Muscle of leg (tissue), 16 donors: ENCODE measurements around the gene NPR2. TPM values are rescaled to one million over a fixed set of nuclear protein-coding genes. Genes with fewer than 3 reads are reported as not detected.

ENCODE experiments used
- DNase-seq: peaks from one replicate; pipeline ENCODE4 v3.0.0; 2013
- H3K27ac ChIP-seq: one replicate; pipeline ENCODE4 v1.5.1; 2013; ENCODE audit warnings: mild to moderate bottlenecking, low read length, control low read depth
- H3K27me3 ChIP-seq: one replicate; pipeline ENCODE4 v1.6.1; 2013; ENCODE audit warnings: low read length; ENCODE audit not compliant: control insufficient read depth, insufficient read depth
- H3K36me3 ChIP-seq: one replicate; pipeline ENCODE4 v1.6.1; 2013; ENCODE audit warnings: low read length; ENCODE audit not compliant: control insufficient read depth, insufficient read depth
- H3K4me1 ChIP-seq: one replicate; pipeline ENCODE4 v1.6.1; 2013; ENCODE audit warnings: low read length; ENCODE audit not compliant: control insufficient read depth, insufficient read depth
- H3K4me3 ChIP-seq: one replicate; pipeline ENCODE4 v1.5.1; 2013; ENCODE audit warnings: low read length, control low read depth
- H3K9me3 ChIP-seq: replicated peaks from 2 replicates; pipeline ENCODE4 v1.6.1; 2013; ENCODE audit warnings: low read depth, low read length; ENCODE audit not compliant: control insufficient read depth
- WGBS: methylation state at CpG from one replicate; pipeline ENCODE4 v1.1.5; 2013; ENCODE audit warnings: missing lambda C conversion rate; ENCODE audit not compliant: insufficient coverage; 5-methylcytosine and 5-hydroxymethylcytosine counted together
- long read RNA-seq, 11 donors: transcript quantifications; one replicate each; lab custom pipeline, GENCODE V29; 2026
- polyA plus RNA-seq, 8 donors: library from polyadenylated mRNA; unstranded; fragments of 120-200 nt; gene quantifications; one replicate each; pipeline versions ENCODE4 v1.2.1 to v1.2.3, GENCODE V29; 2013; ENCODE audit warnings: inconsistent platforms in 1 of 8, low replicate concordance in 1 of 8; ENCODE audit not compliant: insufficient read length in 8 of 8, insufficient read depth in 1 of 8
- total RNA-seq: library from RNA; stranded (reverse); fragments of 120-200 nt; gene quantifications from one replicate; pipeline ENCODE4 v1.2.4, GENCODE V29; 2013

NPR2 gene
- total RNA-seq, result 16.8 TPM
- 10 to 100 TPM; 21.6 to 37.3 (median 27.1) TPM for polyA plus RNA-seq
- long read RNA-seq, donor 1, partial matches to known transcripts, result 0 of 2 reads
- long read RNA-seq, donor 1, other reads (novel, unspliced or antisense), result 0 of 2 reads
- long read RNA-seq, donor 2, result 0 reads
- long read RNA-seq, donor 3, transcript NPR2-206 (3 exons, 601 nt), result major isoform, 7 of 8 reads
- long read RNA-seq, donor 3, partial matches to known transcripts, result 0 of 8 reads
- long read RNA-seq, donor 3, other reads (novel, unspliced or antisense), result 0 of 8 reads
- long read RNA-seq, donor 4, partial matches to known transcripts, result 0 of 2 reads
- long read RNA-seq, donor 4, other reads (novel, unspliced or antisense), result 0 of 2 reads
- long read RNA-seq, donor 5, transcript NPR2-206 (3 exons, 601 nt), result major isoform, 11 of 11 reads
- long read RNA-seq, donor 5, partial matches to known transcripts, result 0 of 11 reads
- long read RNA-seq, donor 5, other reads (novel, unspliced or antisense), result 0 of 11 reads
- long read RNA-seq, donor 6, partial matches to known transcripts, result 0 of 7 reads
- long read RNA-seq, donor 6, other reads (novel, unspliced or antisense), result 0 of 7 reads
- long read RNA-seq, donor 7, partial matches to known transcripts, result 0 of 4 reads
- long read RNA-seq, donor 7, other reads (novel, unspliced or antisense), result 0 of 4 reads
- long read RNA-seq, donor 8, partial matches to known transcripts, result 0 of 2 reads
- long read RNA-seq, donor 8, other reads (novel, unspliced or antisense), result 0 of 2 reads
- long read RNA-seq, donor 9, transcript NPR2-206 (3 exons, 601 nt), result major isoform, 10 of 10 reads
- long read RNA-seq, donor 9, partial matches to known transcripts, result 0 of 10 reads
- long read RNA-seq, donor 9, other reads (novel, unspliced or antisense), result 0 of 10 reads
- long read RNA-seq, donor 10, transcript NPR2-206 (3 exons, 601 nt), result major isoform, 8 of 14 reads
- long read RNA-seq, donor 10, partial matches to known transcripts, result 5 of 14 reads
- long read RNA-seq, donor 10, other reads (novel, unspliced or antisense), result 0 of 14 reads
- long read RNA-seq, donor 11, transcript NPR2-206 (3 exons, 601 nt), result major isoform, 9 of 12 reads
- long read RNA-seq, donor 11, partial matches to known transcripts, result 0 of 12 reads
- long read RNA-seq, donor 11, other reads (novel, unspliced or antisense), result 0 of 12 reads

GRCh38 chr9:35791297-35791921 lies at the start of gene NPR2:
TSS of gene NPR2 (plus strand) at chr9:35791591. CDS start at chr9:35792409, 818 bp downstream.
- H3K27me3 ChIP-seq, result peaks cover 7% of the 10 kb centered on the region
- under 1% methylated on average over 43 of the region's 64 CpGs for WGBS
- peak within 1 kb of the TSS; percentile 62 for H3K27ac ChIP-seq
- H3K4me3 ChIP-seq, result peak within 1 kb of the TSS; percentile 69
- peaks cover 31% of the 10 kb centered on the region for H3K4me1 ChIP-seq
- no peaks in the 10 kb centered on the region for H3K36me3 ChIP-seq
- no peaks in the 10 kb centered on the region for H3K9me3 ChIP-seq
- peak; percentile 71 for DNase-seq

GRCh38 chr9:35741740-35742139 lies 49.7 kb upstream of the NPR2 start:
- 88% methylated on average over 4 of the region's 7 CpGs for WGBS
- DNase-seq, result no peak
- H3K27me3 ChIP-seq, result no peaks in the 10 kb centered on the region
- H3K27ac ChIP-seq, result no peak overlapping the region
- H3K36me3 ChIP-seq, result peaks cover 84% of the 10 kb centered on the region
- H3K4me3 ChIP-seq, result no peak overlapping the region
- H3K4me1 ChIP-seq, result peaks cover 9% of the 10 kb centered on the region
- no peaks in the 10 kb centered on the region for H3K9me3 ChIP-seq

- WGBS, result 78% methylated on average over 2 of the region's 2 CpGs
- H3K4me1 ChIP-seq, result peaks cover 25% of the 10 kb centered on the region
- H3K9me3 ChIP-seq, result no peaks in the 10 kb centered on the region
- no peak for DNase-seq
- peaks cover 69% of the 10 kb centered on the region for H3K36me3 ChIP-seq
- H3K27me3 ChIP-seq, result no peaks in the 10 kb centered on the region
- H3K27ac ChIP-seq, result no peak overlapping the region
- H3K4me3 ChIP-seq, result no peak overlapping the region
These were observed 47.9 kb upstream of the NPR2 start for GRCh38 chr9:35743452-35743851.

- no peak for DNase-seq
- H3K9me3 ChIP-seq, result no peaks in the 10 kb centered on the region
- H3K27ac ChIP-seq, result no peak overlapping the region
- H3K4me3 ChIP-seq, result no peak overlapping the region
- no peaks in the 10 kb centered on the region for H3K27me3 ChIP-seq
- peaks cover 63% of the 10 kb centered on the region for H3K36me3 ChIP-seq
- WGBS, result 86% methylated on average over 1 of the region's 8 CpGs
- H3K4me1 ChIP-seq, result peaks cover 25% of the 10 kb centered on the region
These were observed 47.4 kb upstream of the NPR2 start for GRCh38 chr9:35743880-35744518.

- no peak for DNase-seq
- Histone ChIP-seq H3K27ac (no peak overlapping the region), H3K36me3 (peaks cover 53% of the 10 kb centered on the region), H3K9me3 (no peaks in the 10 kb centered on the region), H3K27me3 (no peaks in the 10 kb centered on the region), H3K4me3 (no peak overlapping the region), H3K4me1 (peaks cover 36% of the 10 kb centered on the region)
- 44% methylated on average over 1 of the region's 1 CpG for WGBS
These were observed 45.8 kb upstream of the NPR2 start for GRCh38 chr9:35745569-35745968.

GRCh38 chr9:35746583-35746982 lies 44.8 kb upstream of the NPR2 start:
- no peak for DNase-seq
- Histone ChIP-seq H3K4me3 (peak overlapping the region; percentile 97), H3K27me3 (no peaks in the 10 kb centered on the region), H3K27ac (no peak overlapping the region), H3K36me3 (peaks cover 54% of the 10 kb centered on the region), H3K4me1 (peaks cover 37% of the 10 kb centered on the region), H3K9me3 (no peaks in the 10 kb centered on the region)
- WGBS, result 55% methylated on average over 2 of the region's 3 CpGs

GRCh38 chr9:35748242-35748857 lies 43.0 kb upstream of the NPR2 start:
- DNase-seq, result no peak
- H3K9me3 ChIP-seq, result no peaks in the 10 kb centered on the region
- WGBS, result 2% methylated on average over 23 of the region's 24 CpGs
- H3K4me1 ChIP-seq, result peaks cover 37% of the 10 kb centered on the region
- H3K4me3 ChIP-seq, result peak overlapping the region; percentile 97
- peaks cover 59% of the 10 kb centered on the region for H3K36me3 ChIP-seq
- H3K27ac ChIP-seq, result peak overlapping the region; percentile 80
- no peaks in the 10 kb centered on the region for H3K27me3 ChIP-seq

GRCh38 chr9:35748858-35749514 lies 42.4 kb upstream of the NPR2 start, which contains the start of the genes GBA2 and RGP1:
TSS of gene GBA2 (minus strand) at chr9:35749228. CDS start at chr9:35748704, 524 bp downstream.
TSS of gene RGP1 (plus strand) at chr9:35749287. CDS start at chr9:35749756, 469 bp downstream.
- WGBS, result 1% methylated on average over 68 of the region's 69 CpGs
- H3K27ac ChIP-seq, result peak within 1 kb of the TSS; percentile 92
- peak; percentile 86 for DNase-seq
- H3K9me3 ChIP-seq, result no peaks in the 10 kb centered on the region
- H3K27me3 ChIP-seq, result no peaks in the 10 kb centered on the region
- H3K36me3 ChIP-seq, result peaks cover 59% of the 10 kb centered on the region
- H3K4me3 ChIP-seq, result peak within 1 kb of the TSS; percentile 97
- peaks cover 37% of the 10 kb centered on the region for H3K4me1 ChIP-seq
